Measurements from ENCODE around the gene BTC. TPM values are rescaled to one million over a fixed set of nuclear protein-coding genes. Genes with fewer than 3 reads are reported as not detected.
"Not testable (repeated sequence)": the region's sequence is repeated elsewhere in the genome, so short reads cannot be mapped to it uniquely, and the experiment has no call there.

The BTC gene
- not detected in 2 replicates for total RNA-seq

- intact Hi-C loops (cut with micrococcal nuclease) = no loop called here
Observed at GRCh38 chr4:74794382-74795010, at the start of gene BTC. Gene BTC, minus strand, starts transcription at chr4:74794523. Its CDS starts 198 bp downstream, at chr4:74794325.

GRCh38 chr4:74840936-74841509, 46.7 kb upstream of the BTC start:
- intact Hi-C loops (cut with micrococcal nuclease) = no loop called here

GRCh38 chr4:74838746-74839370, 44.5 kb upstream of the BTC start:
- intact Hi-C loops (cut with micrococcal nuclease) = no loop called here

- intact Hi-C loops (cut with micrococcal nuclease) = no loop called here
Observed at GRCh38 chr4:74830928-74831327, 36.6 kb upstream of the BTC start.

- intact Hi-C loops (cut with micrococcal nuclease) = no loop called here
Observed at GRCh38 chr4:74823194-74823593, 28.9 kb upstream of the BTC start.

GRCh38 chr4:74822603-74823002, 28.3 kb upstream of the BTC start:
- intact Hi-C loops (cut with micrococcal nuclease) = no loop called here

- intact Hi-C loops (cut with micrococcal nuclease) = no loop called here
Observed at GRCh38 chr4:74821541-74821940, 27.2 kb upstream of the BTC start.

- intact Hi-C loops (cut with micrococcal nuclease) = no loop called here
Observed at GRCh38 chr4:74814052-74814451, 19.7 kb upstream of the BTC start.

- intact Hi-C loops (cut with micrococcal nuclease) = not testable (repeated sequence)
Observed at GRCh38 chr4:74812056-74812455, 17.7 kb upstream of the BTC start.

- intact Hi-C loops (cut with micrococcal nuclease) = no loop called here
Observed at GRCh38 chr4:74805601-74806000, 11.3 kb upstream of the BTC start.

GRCh38 chr4:74800310-74800709, 6.0 kb upstream of the BTC start:
- intact Hi-C loops (cut with micrococcal nuclease) = no loop called here

- intact Hi-C loops (cut with micrococcal nuclease) = no loop called here
Observed at GRCh38 chr4:74796631-74797030, 2.3 kb upstream of the BTC start.

- intact Hi-C loops (cut with micrococcal nuclease) = no loop called here
Observed at GRCh38 chr4:74793757-74794381, 454 bp downstream of the BTC start.

- intact Hi-C loops (cut with micrococcal nuclease) = no loop called here
Observed at GRCh38 chr4:74790652-74791051, 3.7 kb downstream of the BTC start.

GRCh38 chr4:74789518-74789917, 4.8 kb downstream of the BTC start:
- intact Hi-C loops (cut with micrococcal nuclease) = no loop called here

GRCh38 chr4:74777531-74777930, 16.8 kb downstream of the BTC start:
- intact Hi-C loops (cut with micrococcal nuclease) = no loop called here

- intact Hi-C loops (cut with micrococcal nuclease) = no loop called here
Observed at GRCh38 chr4:74772783-74773182, 21.5 kb downstream of the BTC start.

GRCh38 chr4:74772106-74772505, 22.2 kb downstream of the BTC start:
- intact Hi-C loops (cut with micrococcal nuclease) = no loop called here

GRCh38 chr4:74770226-74770910, 24.0 kb downstream of the BTC start:
- intact Hi-C loops (cut with micrococcal nuclease) = no loop called here

- intact Hi-C loops (cut with micrococcal nuclease) = no loop called here
Observed at GRCh38 chr4:74768857-74769525, 25.3 kb downstream of the BTC start.

GRCh38 chr4:74764119-74764518, 30.2 kb downstream of the BTC start:
- intact Hi-C loops (cut with micrococcal nuclease) = no loop called here

Data from T-helper 1 cell treated with Interleukin-12 subunit alpha and Interleukin-12 subunit beta and Interleukin-4 antibody, amounts not matched to agents 30 ng/mL and 1 ng/mL, for 36 hours (primary cell).